ENCODE data around the gene SMIM13.
"Not testable (repeated sequence)": the region's sequence is repeated elsewhere in the genome, so short reads cannot be mapped to it uniquely, and the experiment has no call there.

SMIM13 gene

GRCh38 chr6:11066505-11067347, 26.9 kb upstream of the SMIM13 start:
- H3K27me3 Mint-ChIP-seq = peaks cover 7% of the 10 kb centered on the region
- DNase-seq = no peak
- H3K36me3 Mint-ChIP-seq = no peaks in the 10 kb centered on the region
- CTCF ChIA-PET = interaction anchor here (0.6 to 3.7 kb wide), 5 partner anchors 21 to 588 kb away, joined by 3 to 20 read pairs (median 5); no protein-coding TSS in a partner anchor
- no peak overlapping the region for H3K27ac Mint-ChIP-seq
- H3K4me3 Mint-ChIP-seq = no peak overlapping the region
- H3K9me3 Mint-ChIP-seq = no peaks in the 10 kb centered on the region
- no peaks in the 10 kb centered on the region for H3K4me1 Mint-ChIP-seq

GRCh38 chr6:11067348-11067747, 26.3 kb upstream of the SMIM13 start:
- DNase-seq = no peak
- Mint-ChIP-seq H3K4me3 (no peak overlapping the region), H3K27ac (no peak overlapping the region), H3K4me1 (no peaks in the 10 kb centered on the region), H3K36me3 (no peaks in the 10 kb centered on the region), H3K27me3 (peaks cover 7% of the 10 kb centered on the region), H3K9me3 (no peaks in the 10 kb centered on the region)
- CTCF ChIA-PET = interaction anchor here (0.6 to 3.7 kb wide), 6 partner anchors 12 to 589 kb away, joined by 3 to 20 read pairs (median 4); no protein-coding TSS in a partner anchor

GRCh38 chr6:11069760-11070159, 23.9 kb upstream of the SMIM13 start:
- Mint-ChIP-seq H3K9me3 (no peaks in the 10 kb centered on the region), H3K4me3 (no peak overlapping the region), H3K27ac (no peak overlapping the region), H3K36me3 (no peaks in the 10 kb centered on the region), H3K27me3 (no peaks in the 10 kb centered on the region), H3K4me1 (no peaks in the 10 kb centered on the region)
- CTCF ChIA-PET = interaction anchor here (1.1 to 4.5 kb wide), 7 partner anchors 12 to 597 kb away, joined by 3 to 32 read pairs (median 4); partner anchors contain the start of gene SMIM13
- no peak for DNase-seq

- Mint-ChIP-seq H3K4me3 (no peak overlapping the region), H3K4me1 (no peaks in the 10 kb centered on the region), H3K36me3 (no peaks in the 10 kb centered on the region), H3K9me3 (no peaks in the 10 kb centered on the region), H3K27me3 (no peaks in the 10 kb centered on the region), H3K27ac (no peak overlapping the region)
- no peak for DNase-seq
- CTCF ChIA-PET = interaction anchor here (4.5 kb wide), 1 partner anchor 117 kb away, joined by 32 read pairs; no protein-coding TSS in a partner anchor
Measured at GRCh38 chr6:11072101-11072500, 21.5 kb upstream of the SMIM13 start.

- CTCF ChIA-PET = interaction anchor here (1.2 kb wide), 1 partner anchor 420 kb away, joined by 4 read pairs; no protein-coding TSS in a partner anchor
- no peaks in the 10 kb centered on the region for H3K36me3 Mint-ChIP-seq
- DNase-seq = no peak
- no peak overlapping the region for H3K27ac Mint-ChIP-seq
- H3K9me3 Mint-ChIP-seq = no peaks in the 10 kb centered on the region
- no peak overlapping the region for H3K4me3 Mint-ChIP-seq
- H3K27me3 Mint-ChIP-seq = no peaks in the 10 kb centered on the region
- no peaks in the 10 kb centered on the region for H3K4me1 Mint-ChIP-seq
Measured at GRCh38 chr6:11076540-11076939, 17.1 kb upstream of the SMIM13 start.

GRCh38 chr6:11078266-11078665, 15.4 kb upstream of the SMIM13 start:
- H3K27ac Mint-ChIP-seq = no peak overlapping the region

GRCh38 chr6:11080296-11080695, 13.3 kb upstream of the SMIM13 start:
- H3K4me1 Mint-ChIP-seq = no peaks in the 10 kb centered on the region
- H3K27me3 Mint-ChIP-seq = peaks cover 15% of the 10 kb centered on the region
- H3K9me3 Mint-ChIP-seq = no peaks in the 10 kb centered on the region
- CTCF ChIA-PET = no interaction called here
- H3K27ac Mint-ChIP-seq = no peak overlapping the region
- no peaks in the 10 kb centered on the region for H3K36me3 Mint-ChIP-seq
- H3K4me3 Mint-ChIP-seq = no peak overlapping the region
- no peak for DNase-seq

More at GRCh38 chr6:11078266-11078665, 15.4 kb upstream of the SMIM13 start:
- DNase-seq = no peak
- CTCF ChIA-PET = no interaction called here
- Mint-ChIP-seq H3K36me3 (no peaks in the 10 kb centered on the region), H3K27me3 (peaks cover 7% of the 10 kb centered on the region), H3K4me3 (no peak overlapping the region), H3K4me1 (no peaks in the 10 kb centered on the region), H3K9me3 (no peaks in the 10 kb centered on the region)

- CTCF ChIA-PET = interaction anchor here (0.6 kb wide), 1 partner anchor 54 kb away, joined by 3 read pairs; no protein-coding TSS in a partner anchor
- Mint-ChIP-seq H3K4me1 (no peaks in the 10 kb centered on the region), H3K4me3 (no peak overlapping the region), H3K27ac (no peak overlapping the region), H3K27me3 (peaks cover 15% of the 10 kb centered on the region), H3K36me3 (no peaks in the 10 kb centered on the region), H3K9me3 (no peaks in the 10 kb centered on the region)
- DNase-seq = no peak
Measured at GRCh38 chr6:11083491-11083890, 10.1 kb upstream of the SMIM13 start.

GRCh38 chr6:11083956-11084355, 9.7 kb upstream of the SMIM13 start:
- H3K27ac Mint-ChIP-seq = no peak overlapping the region
- DNase-seq = no peak
- no peaks in the 10 kb centered on the region for H3K9me3 Mint-ChIP-seq
- H3K27me3 Mint-ChIP-seq = peaks cover 15% of the 10 kb centered on the region
- CTCF ChIA-PET = interaction anchor here (0.6 kb wide), 1 partner anchor 54 kb away, joined by 3 read pairs; no protein-coding TSS in a partner anchor
- no peaks in the 10 kb centered on the region for H3K4me1 Mint-ChIP-seq
- no peaks in the 10 kb centered on the region for H3K36me3 Mint-ChIP-seq
- no peak overlapping the region for H3K4me3 Mint-ChIP-seq

GRCh38 chr6:11085758-11086435, 7.7 kb upstream of the SMIM13 start:
- Mint-ChIP-seq H3K27ac (no peak overlapping the region), H3K4me3 (no peak overlapping the region), H3K36me3 (no peaks in the 10 kb centered on the region), H3K4me1 (no peaks in the 10 kb centered on the region), H3K9me3 (no peaks in the 10 kb centered on the region), H3K27me3 (peaks cover 15% of the 10 kb centered on the region)
- no peak for DNase-seq
- CTCF ChIA-PET = no interaction called here

- H3K27ac Mint-ChIP-seq, H3K4me3 Mint-ChIP-seq, H3K4me1 Mint-ChIP-seq, H3K9me3 Mint-ChIP-seq, H3K36me3 Mint-ChIP-seq, DNase-seq: not testable (repeated sequence)
- CTCF ChIA-PET = interaction anchor here (0.7 kb wide), 1 partner anchor 21 kb away, joined by 3 read pairs; no protein-coding TSS in a partner anchor
- peaks cover 15% of the 10 kb centered on the region for H3K27me3 Mint-ChIP-seq
Measured at GRCh38 chr6:11087141-11087812, 6.4 kb upstream of the SMIM13 start.

- DNase-seq = no peak
- peaks cover 2% of the 10 kb centered on the region for H3K36me3 Mint-ChIP-seq
- H3K9me3 Mint-ChIP-seq = no peaks in the 10 kb centered on the region
- H3K27ac Mint-ChIP-seq = no peak overlapping the region
- peaks cover 10% of the 10 kb centered on the region for H3K4me1 Mint-ChIP-seq
- peaks cover under 1% of the 10 kb centered on the region for H3K27me3 Mint-ChIP-seq
- H3K4me3 Mint-ChIP-seq = no peak overlapping the region
- CTCF ChIA-PET = no interaction called here
Measured at GRCh38 chr6:11089695-11090094, 3.9 kb upstream of the SMIM13 start.

- not testable (repeated sequence) for H3K27ac Mint-ChIP-seq, H3K4me3 Mint-ChIP-seq, H3K27me3 Mint-ChIP-seq, H3K36me3 Mint-ChIP-seq, H3K9me3 Mint-ChIP-seq, DNase-seq
- peaks cover 23% of the 10 kb centered on the region for H3K4me1 Mint-ChIP-seq
- CTCF ChIA-PET = interaction anchor here (1.2 kb wide), 1 partner anchor 406 kb away, joined by 3 read pairs; no protein-coding TSS in a partner anchor
Measured at GRCh38 chr6:11091141-11091540, 2.5 kb upstream of the SMIM13 start.
